ENCODE measurements around the gene EIF4B.

GRCh38 chr12:53067993-53068770 lies 61.9 kb downstream of the EIF4B start:
- TF ChIP-seq RAD21 (IDR thresholded peaks at IDR 0.05 in 1 of 2, conservative IDR thresholded peaks at IDR 0.05 in 1 of 2; ENCODE audit: low read depth in 2 of 2, low read length in 2 of 2) (no peak), HDAC2 (IDR thresholded peaks at IDR 0.05; ENCODE audit: borderline replicate concordance in 1 of 2, low read depth in 2 of 2, low read length in 2 of 2) (no peak), NRF1 (IDR thresholded peaks at IDR 0.05; ENCODE audit: low read depth, low read length) (no peak), CTCF (IDR thresholded peaks at IDR 0.05; ENCODE audit: control extremely low read depth in 1 of 3, insufficient read depth in 1 of 3, low read depth in 1 of 3, low read length in 3 of 3) (no peak)
